IPS DF 19.7 (cell line): ENCODE data around the gene OR52B2.
"Not testable (repeated sequence)": the region's sequence is repeated elsewhere in the genome, so short reads cannot be mapped to it uniquely, and the experiment has no call there.

Source experiments
- DNase-seq: peaks from one replicate; pipeline ENCODE4 v3.0.0-alpha.2; 2013; ENCODE audit warnings: low read depth, low spot score

The OR52B2 gene

DNA sequence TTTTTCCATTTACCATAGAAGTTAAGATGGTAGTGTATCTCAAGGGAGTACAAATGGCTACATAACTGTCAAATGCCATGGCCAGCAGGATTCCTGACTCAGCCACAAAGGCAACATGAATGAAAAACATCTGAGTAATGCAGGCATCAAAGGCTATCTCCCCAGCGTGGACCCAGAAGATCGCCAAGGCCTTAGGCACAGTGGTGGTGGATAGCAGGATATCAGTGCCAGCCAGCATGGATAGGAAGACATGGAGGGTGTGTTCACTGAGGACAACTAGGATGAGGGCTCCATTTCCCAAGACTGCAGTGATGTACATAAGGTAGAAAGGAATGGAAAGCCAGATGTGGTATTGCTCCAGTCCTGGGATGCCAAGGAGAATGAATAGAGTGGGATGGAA is 18.0 kb downstream of the OR52B2 start:
- no peak for DNase-seq

DNA sequence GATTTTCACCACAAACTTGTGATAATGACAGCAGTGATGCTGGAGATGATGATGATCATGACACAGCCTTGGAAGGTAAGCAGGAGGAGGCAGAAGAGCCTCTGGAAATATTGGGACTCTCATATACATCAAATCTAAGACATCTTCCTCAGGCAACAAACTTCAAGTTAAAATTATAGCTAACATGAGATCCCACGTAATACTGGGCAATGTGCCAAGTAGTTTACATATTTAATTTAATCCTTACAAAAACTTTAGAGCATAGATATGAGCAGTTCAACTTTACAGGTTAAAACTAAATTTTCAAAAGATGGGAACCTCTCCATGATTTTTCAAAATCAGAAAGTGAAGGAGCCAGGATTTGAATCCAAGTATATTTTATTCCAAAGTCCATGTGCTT is 19.0 kb downstream of the OR52B2 start:
- DNase-seq = no peak

DNA sequence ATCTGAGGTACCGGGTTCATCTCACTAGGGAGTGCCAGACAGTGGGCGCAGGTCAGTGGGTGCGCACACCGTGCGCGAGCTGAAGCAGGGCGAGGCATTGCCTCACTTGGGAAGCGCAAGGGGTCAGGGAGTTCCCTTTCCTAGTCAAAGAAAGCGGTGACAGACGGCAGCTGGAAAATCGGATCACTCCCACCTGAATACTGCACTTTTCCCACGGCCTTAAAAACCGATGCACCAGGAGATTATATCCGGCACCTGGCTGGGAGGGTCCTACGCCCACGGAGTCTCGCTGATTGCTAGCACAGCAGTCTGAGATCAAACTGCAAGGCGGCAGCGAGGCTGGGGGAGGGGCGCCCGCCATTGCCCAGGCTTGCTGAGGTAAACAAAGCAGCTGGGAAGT is 26.4 kb downstream of the OR52B2 start:
- not testable (repeated sequence) for DNase-seq

DNA sequence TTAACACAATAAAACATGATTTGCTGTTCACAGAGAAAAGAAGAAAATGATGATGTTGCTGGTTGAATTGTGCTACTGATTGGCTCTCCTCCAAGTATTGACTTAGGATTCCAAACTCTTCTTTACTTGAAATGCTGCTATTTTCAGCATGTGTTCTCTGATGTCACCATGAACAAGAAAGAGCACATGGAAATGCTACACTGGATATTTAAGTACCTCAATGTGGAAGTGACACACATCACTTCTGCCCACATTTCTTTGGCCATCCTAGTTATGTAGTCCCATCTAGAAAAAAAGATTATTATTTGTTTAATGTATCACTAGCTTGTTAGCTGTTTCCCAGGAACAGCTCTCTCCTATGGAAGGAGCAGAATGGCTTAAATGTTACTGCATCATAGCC is 27.2 kb downstream of the OR52B2 start:
- DNase-seq = no peak

- DNase-seq = not testable (repeated sequence)
Measured at GRCh38 chr11:6135936-6136335, 34.2 kb downstream of the OR52B2 start.

DNA sequence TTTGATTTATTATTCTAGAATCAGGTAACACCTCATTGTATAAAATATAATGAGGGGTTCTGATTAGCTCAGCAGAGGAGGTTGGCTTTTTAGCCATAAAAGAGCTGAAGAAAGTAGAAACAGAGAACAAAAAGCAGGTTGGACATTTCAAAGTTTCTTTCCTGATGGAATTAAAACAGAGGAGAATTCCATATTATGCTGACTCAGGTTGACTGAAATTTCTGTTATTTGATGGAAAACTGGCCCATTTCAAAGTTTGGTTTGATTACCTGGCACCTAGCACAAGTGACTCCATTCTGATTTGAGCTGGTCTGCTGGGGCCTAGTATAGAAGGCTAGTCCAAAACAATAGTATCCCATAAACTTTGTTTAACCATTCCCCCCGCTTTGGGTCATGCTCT is 37.7 kb downstream of the OR52B2 start:
- no peak for DNase-seq

DNA sequence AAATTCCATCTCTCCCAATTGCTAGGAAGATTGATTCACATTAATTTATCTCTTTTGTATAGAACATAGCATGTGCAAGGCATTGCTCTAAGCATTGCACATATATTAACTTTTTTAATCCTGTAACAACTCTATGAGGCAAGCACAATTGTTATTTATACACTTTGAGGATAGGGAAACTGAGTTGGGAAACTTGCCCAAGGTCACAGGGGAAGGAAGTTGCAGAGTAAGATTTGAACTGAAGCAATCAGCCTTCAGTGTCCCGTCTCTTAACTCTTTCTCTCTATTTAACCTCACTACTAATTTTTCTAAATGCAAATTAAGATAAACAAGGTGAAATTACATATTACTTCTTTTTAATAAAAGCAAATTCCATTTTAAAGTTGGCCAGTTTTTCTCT is 40.5 kb downstream of the OR52B2 start:
- DNase-seq = no peak

DNA sequence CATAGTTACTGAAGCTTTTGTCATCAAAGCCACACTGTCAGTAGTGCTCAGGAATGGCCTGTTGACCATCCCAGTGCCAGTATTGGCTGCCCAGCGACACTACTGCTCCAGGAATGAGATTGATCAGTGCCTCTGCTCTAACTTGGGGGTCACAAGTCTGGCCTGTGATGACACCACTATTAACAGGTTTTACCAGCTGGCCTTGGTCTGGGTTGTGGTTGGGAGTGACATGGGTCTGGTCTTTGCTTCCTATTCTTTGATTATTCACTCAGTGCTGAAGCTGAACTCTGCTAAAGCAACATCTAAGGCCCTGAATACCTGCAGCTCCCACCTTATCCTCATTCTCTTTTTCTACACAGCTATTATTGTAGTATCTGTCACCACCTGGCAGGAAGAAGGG is 41.1 kb downstream of the OR52B2 start:
- DNase-seq = no peak

- no peak for DNase-seq
Measured at GRCh38 chr11:6127881-6128280, 42.2 kb downstream of the OR52B2 start.

GRCh38 chr11:6124245-6124644 is 45.9 kb downstream of the OR52B2 start:
- DNase-seq = no peak
